NCI-H2196 (cell line): ENCODE results near the gene ZNF326.
"Not testable (repeated sequence)": the region's sequence is repeated elsewhere in the genome, so short reads cannot be mapped to it uniquely, and the experiment has no call there.

Experiments used
- DNase-seq: peaks from one replicate; lab custom pipeline; 2025; ENCODE audit not compliant: unreplicated experiment; lab: John Stamatoyannopoulos, UW

The ZNF326 gene

DNA sequence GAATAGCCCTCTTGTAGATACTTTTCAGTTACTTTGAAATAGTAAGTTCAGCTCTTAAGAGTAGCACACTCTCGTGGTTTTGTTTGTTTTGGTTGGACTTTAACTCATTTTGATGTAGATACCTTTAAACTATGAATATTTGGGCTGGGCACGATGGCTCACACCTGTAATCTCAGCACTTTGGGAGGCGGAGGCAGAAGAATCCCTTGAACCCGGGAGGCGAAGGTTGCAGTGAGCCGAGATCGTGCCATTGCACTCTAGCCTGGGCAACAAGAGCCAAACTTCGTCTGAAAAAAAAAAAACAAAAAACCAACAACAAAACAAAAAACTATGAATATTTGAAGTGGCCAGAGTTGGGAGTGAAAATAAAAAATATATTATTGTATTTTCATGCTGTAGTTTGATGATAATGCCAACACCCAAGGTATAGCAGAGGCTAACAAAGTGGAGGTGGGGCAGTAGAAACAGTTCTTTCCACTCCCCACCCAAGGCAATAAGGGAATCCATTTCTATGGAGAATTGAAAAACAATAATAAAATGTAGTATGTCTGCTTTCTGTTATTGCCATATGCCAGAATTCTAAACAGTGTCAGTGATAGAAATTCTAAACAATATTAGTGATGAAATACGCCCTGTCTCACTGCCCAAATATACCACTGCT lies 1.7 kb downstream of the ZNF326 start:
- DNase-seq = no peak

DNA sequence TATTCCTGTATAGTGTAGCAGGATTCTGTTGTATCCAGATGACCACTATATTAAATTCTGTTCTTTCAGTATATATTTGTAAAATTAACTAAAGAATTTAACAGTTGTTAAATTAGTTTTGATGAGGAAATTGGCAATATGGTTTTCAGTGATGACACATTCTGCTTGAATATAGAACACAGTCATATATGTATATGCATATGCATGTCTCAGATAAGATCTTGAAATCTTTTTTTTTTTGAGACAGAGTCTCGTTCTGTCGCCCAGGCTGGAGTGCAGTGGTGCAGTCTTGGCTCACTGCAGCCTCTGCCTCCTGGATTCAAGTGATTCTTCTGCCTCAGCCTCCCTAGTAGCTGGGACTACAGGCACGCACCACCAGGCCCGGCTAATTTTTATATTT lies 2.2 kb downstream of the ZNF326 start:
- DNase-seq = not testable (repeated sequence)

DNA sequence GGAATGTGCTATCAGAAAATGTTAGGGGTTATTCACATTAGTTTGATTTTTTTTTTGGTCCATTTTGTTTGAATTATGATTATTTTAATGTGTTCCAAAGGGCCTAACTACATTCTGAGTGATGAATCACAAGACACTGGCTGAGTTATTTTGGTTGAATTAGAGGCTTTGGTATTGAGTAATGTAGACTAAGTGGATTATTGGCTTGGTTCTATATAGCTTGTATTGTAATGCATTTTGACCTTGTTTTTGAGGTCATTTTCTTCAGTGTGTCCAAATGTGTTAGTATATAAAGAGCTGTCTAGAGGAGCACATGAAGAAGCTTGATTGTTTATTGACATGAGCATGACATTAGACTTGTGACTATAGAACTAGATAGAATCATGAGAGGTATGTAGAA lies 3.4 kb downstream of the ZNF326 start:
- no peak for DNase-seq

- DNase-seq = no peak
Measured at GRCh38 chr1:89999208-89999607, 4.3 kb downstream of the ZNF326 start.

DNA sequence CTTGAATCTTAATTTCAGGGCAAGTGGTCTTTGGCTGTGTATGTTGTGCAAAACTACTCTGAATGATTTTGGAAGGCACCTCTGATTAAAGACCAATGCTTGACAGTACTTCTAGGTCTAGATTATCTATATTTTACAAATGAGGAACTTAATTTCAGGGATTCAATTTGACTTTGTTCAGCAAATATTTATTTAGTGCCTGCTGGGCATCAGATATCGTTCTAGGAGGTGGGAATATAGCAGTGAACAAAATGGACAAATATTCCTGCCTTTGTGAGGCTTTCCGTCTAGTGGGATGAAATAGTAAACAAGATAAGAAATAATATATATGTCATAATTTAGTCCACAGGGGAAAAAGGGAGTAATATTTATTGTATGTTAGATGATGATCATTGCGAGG lies 4.7 kb downstream of the ZNF326 start:
- no peak for DNase-seq

- no peak for DNase-seq
Measured at GRCh38 chr1:90000934-90001676, 6.2 kb downstream of the ZNF326 start.

DNA sequence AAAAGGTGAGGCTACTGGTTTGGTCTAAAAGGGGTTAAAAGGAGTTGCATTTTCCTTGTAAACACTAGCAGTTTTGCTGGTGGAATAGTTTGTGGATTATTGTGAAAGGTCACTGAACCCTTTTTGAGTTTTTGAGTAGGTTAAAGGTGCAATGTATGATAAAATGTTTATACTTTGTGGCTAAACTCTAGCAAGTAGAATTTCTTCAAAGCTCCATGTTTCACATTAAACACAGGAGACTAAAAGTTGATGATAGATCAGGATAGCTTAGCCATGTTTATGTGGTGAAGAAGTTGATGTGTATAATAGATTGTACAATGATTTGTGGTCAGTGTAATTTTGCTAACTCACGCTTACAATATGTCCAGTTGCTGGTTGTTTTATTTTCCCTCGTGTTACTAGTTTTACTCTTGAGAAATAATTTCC lies 13.1 kb downstream of the ZNF326 start:
- no peak for DNase-seq

- no peak for DNase-seq
Measured at GRCh38 chr1:90012300-90012699, 17.4 kb downstream of the ZNF326 start.

GRCh38 chr1:90023691-90024090 lies 28.8 kb downstream of the ZNF326 start:
- no peak for DNase-seq

DNA sequence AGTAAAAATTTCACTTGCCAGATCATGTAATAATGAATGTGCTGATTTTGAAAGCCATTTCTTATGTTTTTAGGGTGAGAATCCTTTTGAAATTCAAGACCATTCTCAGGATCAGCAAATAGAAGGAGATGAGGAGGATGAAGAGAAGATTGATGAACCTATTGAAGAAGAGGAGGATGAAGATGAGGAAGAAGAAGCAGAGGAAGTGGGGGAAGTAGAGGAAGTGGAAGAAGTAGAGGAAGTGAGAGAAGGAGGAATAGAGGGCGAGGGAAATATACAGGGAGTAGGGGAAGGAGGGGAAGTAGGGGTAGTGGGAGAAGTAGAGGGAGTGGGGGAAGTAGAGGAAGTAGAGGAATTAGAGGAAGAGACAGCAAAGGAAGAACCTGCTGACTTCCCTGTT lies 32.4 kb downstream of the ZNF326 start:
- no peak for DNase-seq

DNA sequence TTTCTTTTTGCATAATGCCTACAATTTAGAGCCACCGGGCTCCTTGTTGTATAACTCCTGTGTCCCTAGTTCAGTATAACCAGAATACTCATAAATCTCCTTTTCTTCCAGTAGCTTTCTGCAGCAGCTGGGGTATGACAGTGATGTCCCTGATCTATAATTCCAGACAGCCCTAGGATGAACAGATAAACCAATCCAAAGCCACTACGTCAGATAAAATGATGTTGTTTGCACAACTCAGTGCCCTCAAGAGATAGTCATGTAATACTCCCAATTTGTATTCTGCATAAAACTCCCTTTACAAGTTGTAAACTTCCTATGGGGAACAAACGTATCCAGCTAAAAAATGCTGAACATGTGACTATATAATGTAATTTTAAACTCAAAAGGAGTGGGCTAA lies 44.7 kb downstream of the ZNF326 start:
- no peak for DNase-seq

DNA sequence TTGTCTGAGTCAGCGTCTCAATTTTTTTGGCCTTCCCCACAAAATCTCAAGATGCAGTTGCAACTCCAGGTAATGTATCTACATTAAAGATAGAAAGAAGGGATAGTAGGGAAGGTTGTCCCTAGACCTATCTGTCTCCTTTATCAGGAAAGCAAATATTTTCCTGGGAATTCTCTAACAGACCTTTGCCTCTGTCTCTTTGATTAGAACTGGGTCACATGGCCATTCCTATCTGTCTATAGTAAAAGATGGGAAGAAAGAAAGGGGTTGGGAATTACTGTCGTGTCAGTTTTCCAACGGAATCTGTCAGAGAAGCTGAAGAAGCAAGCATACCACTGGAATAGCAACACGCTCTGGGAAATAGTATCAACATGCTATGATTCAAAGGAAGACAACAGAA lies 48.7 kb downstream of the ZNF326 start:
- DNase-seq = no peak

GRCh38 chr1:90044346-90044745 lies 49.4 kb downstream of the ZNF326 start:
- no peak for DNase-seq

DNA sequence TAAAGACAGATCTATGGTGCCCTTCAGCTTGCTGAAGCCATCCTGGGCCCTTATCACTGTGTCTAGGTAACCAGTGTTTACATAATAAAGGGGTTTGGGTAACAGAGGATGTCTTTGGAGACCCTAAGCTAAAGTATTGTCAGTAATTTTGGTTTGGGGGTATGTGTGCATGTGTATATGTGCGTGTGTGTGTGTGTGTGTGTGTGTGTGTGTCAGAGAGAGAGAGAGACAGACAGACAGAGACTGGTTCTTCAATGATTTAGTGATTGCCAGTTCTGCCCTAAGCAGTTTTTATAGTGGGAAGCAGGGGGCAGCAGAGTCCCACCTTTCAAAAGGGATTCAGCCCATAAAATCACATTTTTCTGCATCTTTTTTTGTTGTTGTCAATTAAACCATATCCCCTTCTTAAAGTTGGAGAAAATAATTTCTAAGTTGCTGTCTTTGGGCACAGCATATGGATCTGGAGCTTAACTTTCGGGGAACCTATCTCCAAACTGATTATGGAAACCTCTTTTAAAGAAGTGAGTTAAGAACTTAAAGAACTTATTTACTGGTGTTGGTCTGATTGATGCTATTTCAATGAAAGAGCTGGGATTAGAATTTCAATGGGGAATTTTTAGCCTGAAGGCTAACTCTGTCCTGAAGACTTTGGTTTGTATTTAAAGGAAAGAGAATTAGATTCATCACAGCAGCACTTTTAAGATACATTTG lies 51.1 kb downstream of the ZNF326 start:
- DNase-seq = no peak

DNA sequence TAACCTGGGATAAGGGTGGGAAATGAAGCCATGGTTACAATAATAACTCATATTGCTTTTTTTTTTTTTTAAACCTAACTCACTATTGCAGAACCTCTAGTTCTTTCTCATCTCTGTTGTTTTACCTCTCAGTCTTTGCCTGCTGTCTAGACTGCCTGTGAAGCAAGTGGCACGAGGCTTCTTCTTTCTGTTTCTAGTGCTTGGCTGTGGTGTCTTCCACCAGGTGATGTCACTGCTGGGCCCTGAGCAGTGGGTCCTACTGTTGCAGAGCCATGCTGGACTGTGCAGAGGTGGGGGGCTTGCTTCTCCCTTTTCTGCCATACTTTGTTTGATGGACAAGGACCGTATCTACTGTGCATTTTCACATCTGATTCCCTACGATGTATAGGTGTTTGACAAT lies 51.7 kb downstream of the ZNF326 start:
- DNase-seq = no peak

DNA sequence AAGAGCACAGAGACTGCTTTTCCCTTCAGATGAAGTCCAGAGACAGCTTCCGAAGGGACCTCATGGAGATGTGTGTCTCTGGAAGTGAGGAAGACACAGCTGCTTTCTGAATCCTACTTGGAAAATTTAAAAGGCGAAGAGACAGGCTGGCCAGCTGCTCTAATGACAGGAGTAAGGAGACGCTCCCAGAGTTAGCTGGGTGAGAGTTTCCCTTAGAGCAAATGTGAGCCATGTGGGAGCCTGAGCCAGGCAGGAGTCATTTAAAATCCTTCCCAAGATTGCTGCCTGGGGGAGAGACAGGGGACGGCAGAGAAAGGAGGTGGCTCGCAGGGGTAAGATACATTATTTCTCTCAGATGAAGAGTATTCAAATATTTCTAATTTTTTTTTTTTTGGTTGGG lies 53.1 kb downstream of the ZNF326 start:
- DNase-seq = no peak

DNA sequence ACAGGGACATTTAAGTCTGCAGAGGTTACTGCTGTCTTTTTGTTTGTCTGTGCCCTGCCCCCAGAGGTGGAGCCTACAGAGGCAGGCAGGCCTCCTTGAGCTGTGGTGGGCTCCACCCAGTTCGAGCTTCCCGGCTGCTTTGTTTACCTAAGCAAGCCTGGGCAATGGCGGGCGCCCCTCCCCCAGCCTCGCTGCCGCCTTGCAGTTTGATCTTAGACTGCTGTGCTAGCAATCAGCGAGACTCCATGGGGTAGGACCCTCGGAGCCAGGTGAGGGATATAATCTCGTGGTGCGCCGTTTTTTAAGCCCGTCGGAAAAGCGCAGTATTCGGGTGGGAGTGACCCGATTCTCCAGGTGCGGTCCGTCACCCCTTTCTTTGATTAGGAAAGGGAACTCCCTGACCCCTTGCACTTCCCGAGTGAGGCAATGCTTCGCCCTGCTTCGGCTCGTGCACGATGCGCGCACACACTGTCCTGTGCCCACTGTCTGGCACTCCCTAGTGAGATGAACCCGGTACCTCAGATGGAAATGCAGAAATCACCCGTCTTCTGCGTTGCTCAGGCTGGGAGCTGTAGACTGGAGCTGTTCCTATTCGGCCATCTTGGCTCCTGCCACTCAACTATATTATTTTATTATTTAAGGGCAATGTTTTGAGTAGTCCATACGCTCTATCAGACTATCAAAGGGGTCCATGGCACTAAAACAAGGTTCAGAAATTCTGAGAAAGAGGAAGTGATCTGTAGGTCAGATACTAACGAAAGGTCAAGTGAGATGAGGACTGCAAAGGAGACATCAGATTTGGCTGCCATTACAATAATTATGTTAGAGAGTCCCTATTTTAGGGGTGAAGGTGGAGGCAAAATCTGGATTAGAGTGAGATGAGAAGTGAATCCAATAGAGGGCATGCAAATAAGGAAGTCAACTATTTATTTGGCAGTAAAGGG lies 68.1 kb downstream of the ZNF326 start:
- not testable (repeated sequence) for DNase-seq

- DNase-seq = not testable (repeated sequence)
Measured at GRCh38 chr1:90064109-90064508, 69.2 kb downstream of the ZNF326 start.

DNA sequence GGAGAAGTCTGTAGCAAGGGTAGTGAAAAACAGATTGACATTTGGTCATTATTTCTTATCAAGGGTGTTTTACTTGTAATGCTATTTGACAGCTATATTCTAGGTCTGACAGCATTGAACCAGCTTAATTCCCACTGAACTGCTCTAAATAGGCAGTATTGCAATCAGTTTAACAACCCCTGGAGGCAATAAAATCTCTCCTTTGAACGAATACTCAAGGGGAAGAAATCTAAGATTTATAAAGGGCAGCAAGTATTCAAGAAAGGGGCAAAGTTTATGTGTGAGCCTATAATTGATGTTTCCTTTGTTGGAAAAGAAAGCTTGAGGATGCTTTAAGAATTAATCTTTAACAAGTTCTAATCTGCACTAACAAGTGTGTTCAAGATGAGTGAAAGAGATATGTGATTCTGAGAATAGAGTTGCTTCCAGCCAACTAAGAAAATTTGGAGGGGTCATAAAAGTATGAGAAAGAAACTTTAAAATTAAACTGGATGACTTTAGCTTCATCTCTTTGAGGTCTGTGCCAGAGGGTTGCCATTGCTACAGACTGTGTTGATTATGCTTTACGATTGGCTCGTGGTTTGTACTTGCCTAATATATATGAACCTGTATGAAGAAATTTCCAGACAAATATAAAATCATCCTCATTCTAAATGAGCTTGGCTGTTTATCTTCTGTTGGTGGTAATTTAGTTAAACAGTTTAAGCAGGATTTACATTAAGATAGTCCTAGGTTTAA lies 72.5 kb downstream of the ZNF326 start:
- no peak for DNase-seq

DNA sequence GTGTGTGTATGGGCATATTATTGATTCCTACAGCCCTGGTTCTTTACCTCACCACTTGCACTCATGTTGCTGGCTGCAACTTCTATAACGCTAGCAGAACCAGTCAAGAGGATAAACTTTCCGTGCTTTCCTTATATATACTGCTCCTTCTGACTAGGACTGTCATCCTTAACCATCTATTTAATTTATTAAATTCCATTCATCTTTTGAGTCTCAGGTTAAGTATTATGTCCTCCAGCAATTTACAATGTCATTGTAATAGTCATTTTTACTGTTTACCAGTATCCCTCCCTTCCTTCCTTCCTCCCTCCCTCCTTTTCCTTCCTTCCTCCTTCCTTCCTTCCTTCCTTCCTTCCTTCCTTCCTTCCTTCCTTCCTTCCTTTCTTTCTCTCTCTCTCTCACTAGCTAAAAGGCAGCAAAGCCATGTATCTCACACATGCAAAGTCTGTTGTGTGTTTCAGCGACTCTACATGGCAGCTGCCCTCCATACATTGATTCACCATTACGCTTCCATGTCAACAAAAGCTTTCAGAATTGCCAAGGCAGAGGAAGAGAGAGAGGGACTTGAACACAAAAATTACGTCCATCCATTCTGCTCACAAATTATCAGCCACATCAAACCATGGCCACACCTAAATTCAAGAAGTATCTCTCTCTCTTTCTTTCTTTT lies 73.8 kb downstream of the ZNF326 start:
- no peak for DNase-seq
